ENCODE results near the gene CAMTA1. TPM values are rescaled to one million over a fixed set of nuclear protein-coding genes. Genes with fewer than 3 reads are reported as not detected.

CAMTA1 gene
- total RNA-seq, 1 experiment from 2014 or later = 50.3 TPM

GRCh38 chr1:7279769-7280168 lies 494.5 kb downstream of the CAMTA1 start:
- intact Hi-C loops (cut with micrococcal nuclease; ENCODE audit: unreplicated experiment) = no loop called here
- no peaks in the 10 kb centered on the region for H3K27me3 Mint-ChIP-seq (ENCODE audit: unreplicated experiment)
- H3K4me3 Mint-ChIP-seq (ENCODE audit: low read depth, unreplicated experiment) = no peak overlapping the region
- DNase-seq = no peak
- BruUV-seq (replicated peaks) = no TSS peak
- no peaks in the 10 kb centered on the region for H3K4me1 Mint-ChIP-seq (ENCODE audit: low read depth, unreplicated experiment)
- H3K36me3 Mint-ChIP-seq (ENCODE audit: insufficient read depth, unreplicated experiment) = no peaks in the 10 kb centered on the region
- no peak for TF ChIP-seq CTCF (IDR thresholded peaks at IDR 0.05; ENCODE audit: unreplicated experiment)
- H3K27ac Mint-ChIP-seq (ENCODE audit: unreplicated experiment) = no peak overlapping the region
- peaks cover 2% of the 10 kb centered on the region for H3K9me3 Mint-ChIP-seq (ENCODE audit: low read depth, unreplicated experiment)
- CTCF ChIA-PET = no interaction called here

GRCh38 chr1:7280347-7280960 lies 495.2 kb downstream of the CAMTA1 start:
- CTCF ChIA-PET = no interaction called here
- H3K36me3 Mint-ChIP-seq (ENCODE audit: insufficient read depth, unreplicated experiment) = no peaks in the 10 kb centered on the region
- intact Hi-C loops (cut with micrococcal nuclease; ENCODE audit: unreplicated experiment) = no loop called here
- TF ChIP-seq CTCF (IDR thresholded peaks at IDR 0.05; ENCODE audit: unreplicated experiment) = no peak
- H3K27ac Mint-ChIP-seq (ENCODE audit: unreplicated experiment) = no peak overlapping the region
- no peak overlapping the region for H3K4me3 Mint-ChIP-seq (ENCODE audit: low read depth, unreplicated experiment)
- peaks cover 2% of the 10 kb centered on the region for H3K9me3 Mint-ChIP-seq (ENCODE audit: low read depth, unreplicated experiment)
- DNase-seq = no peak
- no peaks in the 10 kb centered on the region for H3K27me3 Mint-ChIP-seq (ENCODE audit: unreplicated experiment)
- H3K4me1 Mint-ChIP-seq (ENCODE audit: low read depth, unreplicated experiment) = no peaks in the 10 kb centered on the region
- no TSS peak for BruUV-seq (replicated peaks)

- Mint-ChIP-seq H3K4me3 (ENCODE audit: low read depth, unreplicated experiment) (no peak overlapping the region), H3K36me3 (ENCODE audit: insufficient read depth, unreplicated experiment) (no peaks in the 10 kb centered on the region), H3K9me3 (ENCODE audit: low read depth, unreplicated experiment) (peaks cover 1% of the 10 kb centered on the region), H3K27ac (ENCODE audit: unreplicated experiment) (no peak overlapping the region), H3K4me1 (ENCODE audit: low read depth, unreplicated experiment) (no peaks in the 10 kb centered on the region), H3K27me3 (ENCODE audit: unreplicated experiment) (no peaks in the 10 kb centered on the region)
- no TSS peak for BruUV-seq (replicated peaks)
- no peak for DNase-seq
- CTCF ChIA-PET = interaction anchor here (0.8 kb wide), 1 partner anchor 268 kb away, joined by 3 read pairs; no protein-coding TSS in a partner anchor
- intact Hi-C loops (cut with micrococcal nuclease; ENCODE audit: unreplicated experiment) = no loop called here
- no peak for TF ChIP-seq CTCF (IDR thresholded peaks at IDR 0.05; ENCODE audit: unreplicated experiment)
Measured at GRCh38 chr1:7281821-7282220, 496.6 kb downstream of the CAMTA1 start.

- intact Hi-C loops (cut with micrococcal nuclease; ENCODE audit: unreplicated experiment) = no loop called here
- peaks cover 2% of the 10 kb centered on the region for H3K9me3 Mint-ChIP-seq (ENCODE audit: low read depth, unreplicated experiment)
- H3K4me3 Mint-ChIP-seq (ENCODE audit: low read depth, unreplicated experiment) = no peak overlapping the region
- no peaks in the 10 kb centered on the region for H3K27me3 Mint-ChIP-seq (ENCODE audit: unreplicated experiment)
- CTCF ChIA-PET = no interaction called here
- no peak for TF ChIP-seq CTCF (IDR thresholded peaks at IDR 0.05; ENCODE audit: unreplicated experiment)
- no peak overlapping the region for H3K27ac Mint-ChIP-seq (ENCODE audit: unreplicated experiment)
- no peaks in the 10 kb centered on the region for H3K36me3 Mint-ChIP-seq (ENCODE audit: insufficient read depth, unreplicated experiment)
- no peak for DNase-seq
- BruUV-seq (replicated peaks) = no TSS peak
- no peaks in the 10 kb centered on the region for H3K4me1 Mint-ChIP-seq (ENCODE audit: low read depth, unreplicated experiment)
Measured at GRCh38 chr1:7284839-7285435, 499.7 kb downstream of the CAMTA1 start.
